Spleen (tissue), 11 donors: ENCODE data around the gene C15orf39. TPM values are rescaled to one million over a fixed set of nuclear protein-coding genes. Genes with fewer than 3 reads are reported as not detected.

Source experiments
- DNase-seq: peaks from one replicate; pipeline ENCODE4 v3.0.0-alpha.2; 2020
- H3K27ac ChIP-seq, 8 donors: fragments of 200-600 bp; sonication (generic) in 7 of 8; 1 replicate in 4 of 8; 2 replicates in 4 of 8; pipeline versions ENCODE4 v1.5.0 to v1.8.0; 2016 to 2021; ENCODE audit warnings: inconsistent platforms in 4 of 8, mild to moderate bottlenecking in 4 of 8, moderate library complexity in 1 of 8
- H3K27me3 ChIP-seq, 7 donors: fragments of 200-600 bp; sonication (generic) in 6 of 7; replicated peaks in 1 of 7; 1 replicate in 4 of 7; 2 replicates in 3 of 7; pipeline versions ENCODE4 v1.5.0 to v1.8.0; 2016 to 2021; ENCODE audit warnings: inconsistent platforms in 3 of 7, mild to moderate bottlenecking in 1 of 7
- H3K36me3 ChIP-seq, 6 donors: fragments of 200-600 bp; sonication (generic) in 5 of 6; 1 replicate in 4 of 6; 2 replicates in 2 of 6; pipeline versions ENCODE4 v1.5.0 to v1.8.0; 2016 to 2021; ENCODE audit warnings: inconsistent platforms in 2 of 6
- H3K4me1 ChIP-seq, 6 donors: fragments of 200-600 bp; sonication (generic) in 5 of 6; 1 replicate in 3 of 6; 2 replicates in 3 of 6; pipeline versions ENCODE4 v1.5.0 to v1.8.0; 2016 to 2021; ENCODE audit warnings: inconsistent platforms in 3 of 6
- H3K4me3 ChIP-seq, 8 donors: fragments of 200-600 bp; sonication (generic) in 7 of 8; 1 replicate in 4 of 8; 2 replicates in 4 of 8; pipeline versions ENCODE4 v1.5.0 to v1.8.0; 2016 to 2021; ENCODE audit warnings: inconsistent platforms in 4 of 8, mild to moderate bottlenecking in 4 of 8, moderate library complexity in 2 of 8
- H3K9me3 ChIP-seq, 8 donors: fragments of 200-600 bp; sonication (generic) in 7 of 8; 1 replicate in 4 of 8; 2 replicates in 4 of 8; pipeline versions ENCODE4 v1.5.0 to v1.8.0; 2016 to 2021; ENCODE audit warnings: inconsistent platforms in 4 of 8
- CTCF ChIP-seq, 11 experiments: fragments of 200-600 bp in 7 of 11; fragments of 450-650 bp in 4 of 11; sonication (generic) in 4 of 11; IDR thresholded peaks in 8 of 11; conservative IDR thresholded peaks in 3 of 11; 1 replicate in 7 of 11; 2 replicates in 4 of 11; pipeline versions ENCODE4 v1.4.0 to v1.8.0; 2016 to 2021; ENCODE audit warnings: antibody characterized with exemption in 11 of 11, inconsistent platforms in 4 of 11, mild to moderate bottlenecking in 1 of 11
- POLR2A ChIP-seq, 3 donors: fragments of 450-650 bp; IDR thresholded peaks; one replicate each; pipeline ENCODE4 v1.5.1; 2017; ENCODE audit warnings: antibody characterized with exemption in 3 of 3, mild to moderate bottlenecking in 1 of 3
- POLR2AphosphoS5 ChIP-seq, 3 donors: sonication (generic); formaldehyde crosslinking; IDR thresholded peaks; one replicate each; pipeline ENCODE4 v1.5.1; 2017; ENCODE audit warnings: antibody characterized with exemption in 3 of 3
- WGBS, 5 donors: extraction: QIAGEN DNeasy Blood & Tissue Kit in 3 of 5; methylation state at CpG; one replicate each; pipeline versions ENCODE4 v1.1.5 to v1.1.7; 2013 to 2018; 5-methylcytosine and 5-hydroxymethylcytosine counted together
- intact Hi-C: fragments of 100-400 bp; cut with DNase I; formaldehyde crosslinking; loops from one replicate; pipeline ENCODE4 v1.15.0; 2023; ENCODE audit warnings: low total_unique reads
- polyA plus RNA-seq, 3 donors: library from polyadenylated mRNA; stranded (reverse); fragments of 200-250 nt; gene quantifications; one replicate each; pipeline ENCODE4 v1.2.1, GENCODE V29; 2013
- total RNA-seq, 7 donors: library from RNA; depleted of rRNA in 3 of 7; stranded (reverse); fragments of >200 nt in 3 of 7; fragmentation: NEBNext Ultra II Directional in 4 of 7; extraction: Animal tissue kit (Norgen Biotek cat#: 25700) in 4 of 7; gene quantifications; one replicate each; pipeline versions ENCODE4 v1.1.0 to v1.2.1, GENCODE V29; 2016 to 2021
- donor health status: healthy with polysubstance abuse.
- donor health status: DM: no; HTN: no; CAD: no; lungs with moderate emphysema.
- donor health status: DM: no; HTN: no; CAD: no.
- donor health status: Bipolar disorder and iron deficiency.
- donor health status: healthy.
- donor health status: DM: no; HTN: no; CAD: no.
- donor health status: DM: yes; HTN: yes; CAD: no.

C15orf39 gene
- total and polyA plus RNA-seq, 10 donors: 6.9 to 70.2 (median 58.4) TPM

GRCh38 chr15:75200391-75200764 lies 1.3 kb upstream of the C15orf39 start:
- no peaks in the 10 kb centered on the region for H3K9me3 ChIP-seq
- H3K27ac ChIP-seq: peak overlapping the region in 1 of 8 donors; percentile 19
- peaks cover 30 to 74% (median 49%) of the 10 kb centered on the region in 6 donors for H3K4me1 ChIP-seq
- H3K27me3 ChIP-seq: peaks cover 0 to 9% (median 0%) of the 10 kb centered on the region in 7 donors
- H3K4me3 ChIP-seq: peak overlapping the region in 4 of 8 donors; percentile 89 to 98 (median 94)
- TF ChIP-seq CTCF (IDR thresholded peaks at IDR 0.05 in 8 of 11, conservative IDR thresholded peaks at IDR 0.05 in 3 of 11) (no peak), POLR2A (IDR thresholded peaks at IDR 0.05) (no peak)
- H3K36me3 ChIP-seq: peaks cover 0 to 4% (median 0%) of the 10 kb centered on the region in 6 donors
- intact Hi-C loops: loop anchor here (5.0 to 10.0 kb wide), 2 partner anchors 158 to 426 kb away; no protein-coding TSS in a partner anchor
- 61 to 75% (median 65%) methylated on average over 11 of the region's 11 CpGs for WGBS, 5 donors
- DNase-seq: no peak

- intact Hi-C loops: loop anchor here (5.0 to 10.0 kb wide), 2 partner anchors 159 to 426 kb away; no protein-coding TSS in a partner anchor
These were observed 692 bp upstream of the C15orf39 start for GRCh38 chr15:75200765-75201615.

GRCh38 chr15:75202251-75203016 lies 752 bp downstream of the C15orf39 start:
- TF ChIP-seq POLR2A (IDR thresholded peaks at IDR 0.05): no peak
- peak; percentile 72 to 90 (median 82) for TF ChIP-seq POLR2AphosphoS5 (IDR thresholded peaks at IDR 0.05)
- peak in 8 of 11 experiments; percentile 28 to 73 (median 49) for TF ChIP-seq CTCF (IDR thresholded peaks at IDR 0.05 in 8 of 11, conservative IDR thresholded peaks at IDR 0.05 in 3 of 11)
- peak; percentile 97 for DNase-seq
- 0 to 1% (median 0%) methylated on average over 3 to 71 of the region's 71 CpGs for WGBS, 5 donors
- Histone ChIP-seq H3K36me3 (peaks cover under 1 to 24% (median 19%) of the 10 kb centered on the region in 6 donors), H3K9me3 (no peaks in the 10 kb centered on the region), H3K27ac (peak overlapping the region; percentile 91 to 97 (median 96)), H3K27me3 (no peaks in the 10 kb centered on the region), H3K4me1 (peaks cover 30 to 88% (median 57%) of the 10 kb centered on the region in 6 donors), H3K4me3 (peak overlapping the region; percentile 60 to 98 (median 93))
- intact Hi-C loops: loop anchor here (5.0 to 10.0 kb wide), 2 partner anchors 160 to 428 kb away; no protein-coding TSS in a partner anchor

More at GRCh38 chr15:75200765-75201615, 692 bp upstream of the C15orf39 start:
- DNase-seq: peak; percentile 87
- H3K27me3 ChIP-seq: peaks cover 0 to 3% (median 0%) of the 10 kb centered on the region in 7 donors
- H3K4me3 ChIP-seq: peak overlapping the region; percentile 60 to 98 (median 93)
- 6 to 10% (median 10%) methylated on average over 20 to 21 of the region's 21 CpGs for WGBS, 5 donors
- no peaks in the 10 kb centered on the region for H3K9me3 ChIP-seq
- TF ChIP-seq POLR2A (IDR thresholded peaks at IDR 0.05) (no peak), CTCF (IDR thresholded peaks at IDR 0.05 in 8 of 11, conservative IDR thresholded peaks at IDR 0.05 in 3 of 11) (no peak), POLR2AphosphoS5 (IDR thresholded peaks at IDR 0.05) (no peak)
- peak overlapping the region; percentile 91 to 97 (median 96) for H3K27ac ChIP-seq
- peaks cover 30 to 74% (median 50%) of the 10 kb centered on the region in 6 donors for H3K4me1 ChIP-seq
- H3K36me3 ChIP-seq: peaks cover 0 to 10% (median 5%) of the 10 kb centered on the region in 6 donors
